HG02870 (cell line): ENCODE measurements around the gene PLCL1.

Experiments
- ATAC-seq: cut with Tn5 transposase; IDR thresholded peaks from one replicate; pipeline ENCODE4 v1.9.1; 2021; ENCODE audit warnings: mild to moderate bottlenecking, moderate library complexity; ENCODE audit not compliant: unreplicated experiment

The PLCL1 gene

GRCh38 chr2:197920592-197921201 is 116.3 kb downstream of the PLCL1 start:
- no peak for ATAC-seq

GRCh38 chr2:197924483-197924882 is 120.1 kb downstream of the PLCL1 start:
- ATAC-seq, result no peak

- ATAC-seq, result no peak
Measured at GRCh38 chr2:197925204-197925603, 120.8 kb downstream of the PLCL1 start.

GRCh38 chr2:197925976-197926375 is 121.6 kb downstream of the PLCL1 start:
- ATAC-seq, result no peak

GRCh38 chr2:197926673-197927072 is 122.3 kb downstream of the PLCL1 start:
- ATAC-seq, result no peak

GRCh38 chr2:197927994-197928393 is 123.6 kb downstream of the PLCL1 start:
- no peak for ATAC-seq

GRCh38 chr2:197929008-197929885 is 124.9 kb downstream of the PLCL1 start:
- ATAC-seq, result no peak

- no peak for ATAC-seq
Measured at GRCh38 chr2:197929886-197930227, 125.5 kb downstream of the PLCL1 start.

- ATAC-seq, result no peak
Measured at GRCh38 chr2:197930570-197931278, 126.3 kb downstream of the PLCL1 start.

GRCh38 chr2:197931661-197932312 is 127.4 kb downstream of the PLCL1 start:
- peak; percentile 69 for ATAC-seq

GRCh38 chr2:197932374-197932773 is 128.0 kb downstream of the PLCL1 start:
- ATAC-seq, result no peak

- ATAC-seq, result no peak
Measured at GRCh38 chr2:197934261-197934933, 130.0 kb downstream of the PLCL1 start.

GRCh38 chr2:197934934-197935289 is 130.5 kb downstream of the PLCL1 start:
- ATAC-seq, result no peak

- ATAC-seq, result no peak
Measured at GRCh38 chr2:197937814-197938213, 133.4 kb downstream of the PLCL1 start.

- no peak for ATAC-seq
Measured at GRCh38 chr2:197938555-197938954, 134.2 kb downstream of the PLCL1 start.

GRCh38 chr2:197939787-197940186 is 135.4 kb downstream of the PLCL1 start:
- ATAC-seq, result no peak

- ATAC-seq, result no peak
Measured at GRCh38 chr2:197940382-197940781, 136.0 kb downstream of the PLCL1 start.

GRCh38 chr2:197941715-197942114 is 137.3 kb downstream of the PLCL1 start:
- ATAC-seq, result no peak

- no peak for ATAC-seq
Measured at GRCh38 chr2:197943731-197944130, 139.3 kb downstream of the PLCL1 start.

- no peak for ATAC-seq
Measured at GRCh38 chr2:197944416-197945096, 140.2 kb downstream of the PLCL1 start.
